Bronchial epithelial cell (primary cell): ENCODE results near the gene NME7. TPM values are rescaled to one million over a fixed set of nuclear protein-coding genes. Genes with fewer than 3 reads are reported as not detected.
A peak's percentile ranks its signal among the peaks of the same experiment; 100 is the strongest.

Experiments used
- DNase-seq: peaks from one replicate; pipeline ENCODE4 v3.0.0-alpha.2; 2010; ENCODE audit warnings: low read depth
- FAIRE-seq: peaks from 2 replicates; lab custom pipeline; 2011; peaks lifted over from hg19 to GRCh38; lab: Jason Lieb, UNC
- H3K27me3 ChIP-seq: 2 replicates; pipeline ENCODE4 v1.5.1; 2011; ENCODE audit warnings: low read length; ENCODE audit not compliant: control insufficient read depth, insufficient read depth
- H3K36me3 ChIP-seq: 2 replicates; pipeline ENCODE4 v1.5.1; 2011; ENCODE audit warnings: low read length; ENCODE audit not compliant: control insufficient read depth, insufficient read depth
- H3K4me3 ChIP-seq: 2 replicates; pipeline ENCODE4 v1.5.1; 2011; ENCODE audit warnings: mild to moderate bottlenecking, low read depth, low read length, control low read depth
- total RNA-seq: library from RNA; depleted of rRNA; stranded (reverse); fragments of >200 nt; gene quantifications from 2 replicates; pipeline ENCODE4 v1.2.1, GENCODE V29; 2014
- TF ChIP-seq, protein P1 (sequence below): IDR thresholded peaks from 2 replicates; pipeline ENCODE4 v1.5.1; 2011; ENCODE audit warnings: mild to moderate bottlenecking, moderate library complexity, low read length, control low read depth, inconsistent platforms; ENCODE audit not compliant: insufficient read depth, severe bottlenecking

The NME7 gene
- total RNA-seq, 1 donor from 2014 or later: 11.6 TPM

- FAIRE-seq: no peak
- no peak overlapping the region for H3K4me3 ChIP-seq
- no peaks in the 10 kb centered on the region for H3K27me3 ChIP-seq
- no peak for DNase-seq
- TF ChIP-seq, protein P1, sequence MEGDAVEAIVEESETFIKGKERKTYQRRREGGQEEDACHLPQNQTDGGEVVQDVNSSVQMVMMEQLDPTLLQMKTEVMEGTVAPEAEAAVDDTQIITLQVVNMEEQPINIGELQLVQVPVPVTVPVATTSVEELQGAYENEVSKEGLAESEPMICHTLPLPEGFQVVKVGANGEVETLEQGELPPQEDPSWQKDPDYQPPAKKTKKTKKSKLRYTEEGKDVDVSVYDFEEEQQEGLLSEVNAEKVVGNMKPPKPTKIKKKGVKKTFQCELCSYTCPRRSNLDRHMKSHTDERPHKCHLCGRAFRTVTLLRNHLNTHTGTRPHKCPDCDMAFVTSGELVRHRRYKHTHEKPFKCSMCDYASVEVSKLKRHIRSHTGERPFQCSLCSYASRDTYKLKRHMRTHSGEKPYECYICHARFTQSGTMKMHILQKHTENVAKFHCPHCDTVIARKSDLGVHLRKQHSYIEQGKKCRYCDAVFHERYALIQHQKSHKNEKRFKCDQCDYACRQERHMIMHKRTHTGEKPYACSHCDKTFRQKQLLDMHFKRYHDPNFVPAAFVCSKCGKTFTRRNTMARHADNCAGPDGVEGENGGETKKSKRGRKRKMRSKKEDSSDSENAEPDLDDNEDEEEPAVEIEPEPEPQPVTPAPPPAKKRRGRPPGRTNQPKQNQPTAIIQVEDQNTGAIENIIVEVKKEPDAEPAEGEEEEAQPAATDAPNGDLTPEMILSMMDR: no peak
- no peaks in the 10 kb centered on the region for H3K36me3 ChIP-seq
These were observed 48.9 kb downstream of the NME7 start for GRCh38 chr1:169318536-169319244.

GRCh38 chr1:169316556-169316955, 51.0 kb downstream of the NME7 start:
- FAIRE-seq (no peak), DNase-seq (no peak)
- TF ChIP-seq, protein P1: no peak
- no peak overlapping the region for H3K4me3 ChIP-seq
- no peaks in the 10 kb centered on the region for H3K36me3 ChIP-seq
- no peaks in the 10 kb centered on the region for H3K27me3 ChIP-seq

- TF ChIP-seq, protein P1: no peak
- FAIRE-seq (peak; percentile 72), DNase-seq (peak; percentile 98)
- Histone ChIP-seq H3K27me3 (no peaks in the 10 kb centered on the region), H3K36me3 (no peaks in the 10 kb centered on the region), H3K4me3 (no peak overlapping the region)
These were observed 55.3 kb downstream of the NME7 start for GRCh38 chr1:169312084-169312954.

DNA sequence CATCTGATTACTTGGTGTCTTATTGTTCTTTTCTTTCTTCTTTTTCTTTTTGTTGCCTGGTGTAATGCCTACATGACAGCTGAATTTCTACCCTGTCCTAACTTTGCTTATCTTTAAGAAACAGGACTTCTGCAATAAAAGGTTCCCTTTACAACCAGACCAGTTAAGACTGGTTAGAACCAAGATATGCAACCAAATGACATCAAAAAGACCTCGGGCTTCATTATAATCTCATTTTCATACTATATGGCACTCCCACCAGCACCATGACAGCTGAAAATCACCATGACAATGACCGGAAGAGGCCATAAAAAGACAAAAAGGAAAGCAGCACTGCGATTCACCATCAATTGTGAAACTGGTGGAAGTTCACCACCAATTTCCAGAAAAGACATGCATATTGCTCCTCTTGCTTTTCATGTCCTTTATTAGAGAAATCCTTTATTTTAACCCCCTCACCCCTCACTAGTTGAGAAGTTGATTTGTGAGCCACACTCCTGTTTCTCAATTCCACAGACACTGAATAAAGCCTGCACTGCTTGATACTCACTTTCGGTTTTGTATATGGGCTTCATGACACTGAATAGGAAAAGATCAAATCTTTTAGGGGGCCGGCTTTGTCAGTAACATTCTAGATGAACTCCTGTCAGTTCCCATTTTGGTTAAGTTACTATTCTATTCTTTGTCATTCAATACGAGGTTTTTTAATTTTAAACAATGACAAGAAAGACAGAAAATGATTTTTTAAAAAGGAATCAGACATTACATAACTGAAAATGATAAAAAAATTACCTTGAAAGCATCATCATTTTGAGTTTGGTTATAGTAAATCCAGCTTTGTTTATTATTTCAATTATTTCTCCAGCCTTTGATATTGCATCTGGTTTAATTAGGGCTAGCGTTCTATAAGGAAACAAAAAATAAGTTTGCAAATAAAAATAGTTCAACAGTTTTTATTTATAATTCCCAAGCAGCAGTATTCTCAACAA, 58.1 kb downstream of the NME7 start:
- TF ChIP-seq, protein P1: no peak
- H3K4me3 ChIP-seq: no peak overlapping the region
- FAIRE-seq (no peak), DNase-seq (no peak)
- no peaks in the 10 kb centered on the region for H3K36me3 ChIP-seq
- no peaks in the 10 kb centered on the region for H3K27me3 ChIP-seq

GRCh38 chr1:169308313-169309039, 59.1 kb downstream of the NME7 start:
- no peak for FAIRE-seq
- Histone ChIP-seq H3K4me3 (no peak overlapping the region), H3K27me3 (no peaks in the 10 kb centered on the region), H3K36me3 (no peaks in the 10 kb centered on the region)
- no peak for DNase-seq
- TF ChIP-seq, protein P1: no peak
